ENCODE results near the gene PRND.
A peak's percentile ranks its signal among the peaks of the same experiment; 100 is the strongest.

PRND gene

GRCh38 chr20:4721719-4722118 lies at the start of gene PRND:
TSS of gene PRND (plus strand) at chr20:4721909. CDS start at chr20:4724552, 2,643 bp downstream.
- no peak within 1 kb of the TSS for H3K27ac ChIP-seq (ENCODE audit: low read length)

GRCh38 chr20:4672948-4673347 lies 48.8 kb upstream of the PRND start:
- Histone ChIP-seq H3K36me3 (ENCODE audit: control insufficient read depth in 1 of 2, insufficient read depth in 2 of 2, low read length in 2 of 2) (no peaks in the 10 kb centered on the region), H3K4me1 (ENCODE audit: control insufficient read depth in 1 of 2, insufficient read depth in 2 of 2, low read length in 2 of 2) (no peaks in the 10 kb centered on the region), H3K4me3 (ENCODE audit: low read depth in 1 of 2, low read length in 2 of 2) (no peak overlapping the region), H3K27ac (ENCODE audit: low read length) (no peak overlapping the region), H3K9me3 (ENCODE audit: control insufficient read depth in 1 of 2, low read length in 2 of 2) (no peaks in the 10 kb centered on the region), H3K27me3 (ENCODE audit: low read depth, low read length) (no peaks in the 10 kb centered on the region)

More at GRCh38 chr20:4721719-4722118, at the start of gene PRND:
- Histone ChIP-seq H3K4me3 (ENCODE audit: low read depth in 1 of 2, low read length in 2 of 2) (no peak within 1 kb of the TSS), H3K27me3 (ENCODE audit: low read depth, low read length) (no peaks in the 10 kb centered on the region), H3K9me3 (ENCODE audit: control insufficient read depth in 1 of 2, low read length in 2 of 2) (no peaks in the 10 kb centered on the region), H3K36me3 (ENCODE audit: control insufficient read depth in 1 of 2, insufficient read depth in 2 of 2, low read length in 2 of 2) (no peaks in the 10 kb centered on the region), H3K4me1 (ENCODE audit: control insufficient read depth in 1 of 2, insufficient read depth in 2 of 2, low read length in 2 of 2) (peaks cover 0 to 17% of the 10 kb centered on the region in 2 donors)

- no peaks in the 10 kb centered on the region for H3K4me1 ChIP-seq (ENCODE audit: control insufficient read depth in 1 of 2, insufficient read depth in 2 of 2, low read length in 2 of 2)
- no peaks in the 10 kb centered on the region for H3K36me3 ChIP-seq (ENCODE audit: control insufficient read depth in 1 of 2, insufficient read depth in 2 of 2, low read length in 2 of 2)
- H3K4me3 ChIP-seq (ENCODE audit: low read depth in 1 of 2, low read length in 2 of 2), result no peak overlapping the region
- no peaks in the 10 kb centered on the region for H3K9me3 ChIP-seq (ENCODE audit: control insufficient read depth in 1 of 2, low read length in 2 of 2)
- no peak overlapping the region for H3K27ac ChIP-seq (ENCODE audit: low read length)
- no peaks in the 10 kb centered on the region for H3K27me3 ChIP-seq (ENCODE audit: low read depth, low read length)
These were observed 48.2 kb upstream of the PRND start for GRCh38 chr20:4673371-4674001.

GRCh38 chr20:4674672-4675071 lies 47.0 kb upstream of the PRND start:
- H3K27me3 ChIP-seq (ENCODE audit: low read depth, low read length), result no peaks in the 10 kb centered on the region
- no peaks in the 10 kb centered on the region for H3K4me1 ChIP-seq (ENCODE audit: control insufficient read depth in 1 of 2, insufficient read depth in 2 of 2, low read length in 2 of 2)
- no peaks in the 10 kb centered on the region for H3K36me3 ChIP-seq (ENCODE audit: control insufficient read depth in 1 of 2, insufficient read depth in 2 of 2, low read length in 2 of 2)
- no peaks in the 10 kb centered on the region for H3K9me3 ChIP-seq (ENCODE audit: control insufficient read depth in 1 of 2, low read length in 2 of 2)
- no peak overlapping the region for H3K4me3 ChIP-seq (ENCODE audit: low read depth in 1 of 2, low read length in 2 of 2)
- H3K27ac ChIP-seq (ENCODE audit: low read length), result no peak overlapping the region

- Histone ChIP-seq H3K9me3 (ENCODE audit: control insufficient read depth in 1 of 2, low read length in 2 of 2) (no peaks in the 10 kb centered on the region), H3K27ac (ENCODE audit: low read length) (no peak overlapping the region), H3K36me3 (ENCODE audit: control insufficient read depth in 1 of 2, insufficient read depth in 2 of 2, low read length in 2 of 2) (no peaks in the 10 kb centered on the region), H3K4me1 (ENCODE audit: control insufficient read depth in 1 of 2, insufficient read depth in 2 of 2, low read length in 2 of 2) (peaks cover 0 to 12% of the 10 kb centered on the region in 2 donors), H3K4me3 (ENCODE audit: low read depth in 1 of 2, low read length in 2 of 2) (no peak overlapping the region), H3K27me3 (ENCODE audit: low read depth, low read length) (no peaks in the 10 kb centered on the region)
These were observed 43.9 kb upstream of the PRND start for GRCh38 chr20:4677846-4678245.

- H3K27me3 ChIP-seq (ENCODE audit: low read depth, low read length), result no peaks in the 10 kb centered on the region
- no peaks in the 10 kb centered on the region for H3K36me3 ChIP-seq (ENCODE audit: control insufficient read depth in 1 of 2, insufficient read depth in 2 of 2, low read length in 2 of 2)
- H3K4me3 ChIP-seq (ENCODE audit: low read depth in 1 of 2, low read length in 2 of 2), result no peak overlapping the region
- H3K4me1 ChIP-seq (ENCODE audit: control insufficient read depth in 1 of 2, insufficient read depth in 2 of 2, low read length in 2 of 2), result peaks cover 0 to 25% of the 10 kb centered on the region in 2 donors
- no peaks in the 10 kb centered on the region for H3K9me3 ChIP-seq (ENCODE audit: control insufficient read depth in 1 of 2, low read length in 2 of 2)
- H3K27ac ChIP-seq (ENCODE audit: low read length), result no peak overlapping the region
These were observed 40.3 kb upstream of the PRND start for GRCh38 chr20:4681401-4681800.

- no peaks in the 10 kb centered on the region for H3K27me3 ChIP-seq (ENCODE audit: low read depth, low read length)
- H3K4me3 ChIP-seq (ENCODE audit: low read depth in 1 of 2, low read length in 2 of 2), result no peak overlapping the region
These were observed 39.7 kb upstream of the PRND start for GRCh38 chr20:4681991-4682401.

GRCh38 chr20:4682682-4683081 lies 39.0 kb upstream of the PRND start:
- H3K36me3 ChIP-seq (ENCODE audit: control insufficient read depth in 1 of 2, insufficient read depth in 2 of 2, low read length in 2 of 2), result no peaks in the 10 kb centered on the region
- H3K4me3 ChIP-seq (ENCODE audit: low read depth in 1 of 2, low read length in 2 of 2), result no peak overlapping the region
- no peaks in the 10 kb centered on the region for H3K27me3 ChIP-seq (ENCODE audit: low read depth, low read length)
- H3K9me3 ChIP-seq (ENCODE audit: control insufficient read depth in 1 of 2, low read length in 2 of 2), result no peaks in the 10 kb centered on the region
- no peak overlapping the region for H3K27ac ChIP-seq (ENCODE audit: low read length)
- peaks cover 0 to 25% of the 10 kb centered on the region in 2 donors for H3K4me1 ChIP-seq (ENCODE audit: control insufficient read depth in 1 of 2, insufficient read depth in 2 of 2, low read length in 2 of 2)

More at GRCh38 chr20:4681991-4682401, 39.7 kb upstream of the PRND start:
- Histone ChIP-seq H3K27ac (ENCODE audit: low read length) (no peak overlapping the region), H3K9me3 (ENCODE audit: control insufficient read depth in 1 of 2, low read length in 2 of 2) (no peaks in the 10 kb centered on the region), H3K36me3 (ENCODE audit: control insufficient read depth in 1 of 2, insufficient read depth in 2 of 2, low read length in 2 of 2) (no peaks in the 10 kb centered on the region), H3K4me1 (ENCODE audit: control insufficient read depth in 1 of 2, insufficient read depth in 2 of 2, low read length in 2 of 2) (peaks cover 0 to 25% of the 10 kb centered on the region in 2 donors)

- H3K9me3 ChIP-seq (ENCODE audit: control insufficient read depth in 1 of 2, low read length in 2 of 2), result no peaks in the 10 kb centered on the region
- no peaks in the 10 kb centered on the region for H3K27me3 ChIP-seq (ENCODE audit: low read depth, low read length)
- H3K4me1 ChIP-seq (ENCODE audit: control insufficient read depth in 1 of 2, insufficient read depth in 2 of 2, low read length in 2 of 2), result peaks cover 0 to 30% of the 10 kb centered on the region in 2 donors
- H3K36me3 ChIP-seq (ENCODE audit: control insufficient read depth in 1 of 2, insufficient read depth in 2 of 2, low read length in 2 of 2), result no peaks in the 10 kb centered on the region
- no peak overlapping the region for H3K4me3 ChIP-seq (ENCODE audit: low read depth in 1 of 2, low read length in 2 of 2)
- H3K27ac ChIP-seq (ENCODE audit: low read length), result no peak overlapping the region
These were observed 38.4 kb upstream of the PRND start for GRCh38 chr20:4683261-4683660.

- no peaks in the 10 kb centered on the region for H3K27me3 ChIP-seq (ENCODE audit: low read depth, low read length)
- no peak overlapping the region for H3K4me3 ChIP-seq (ENCODE audit: low read depth in 1 of 2, low read length in 2 of 2)
- H3K4me1 ChIP-seq (ENCODE audit: control insufficient read depth in 1 of 2, insufficient read depth in 2 of 2, low read length in 2 of 2), result peaks cover 0 to 37% of the 10 kb centered on the region in 2 donors
- H3K27ac ChIP-seq (ENCODE audit: low read length), result peak overlapping the region; percentile 17
- no peaks in the 10 kb centered on the region for H3K36me3 ChIP-seq (ENCODE audit: control insufficient read depth in 1 of 2, insufficient read depth in 2 of 2, low read length in 2 of 2)
- no peaks in the 10 kb centered on the region for H3K9me3 ChIP-seq (ENCODE audit: control insufficient read depth in 1 of 2, low read length in 2 of 2)
These were observed 36.8 kb upstream of the PRND start for GRCh38 chr20:4684837-4685413.

- Histone ChIP-seq H3K27ac (ENCODE audit: low read length) (peak overlapping the region; percentile 62), H3K9me3 (ENCODE audit: control insufficient read depth in 1 of 2, low read length in 2 of 2) (no peaks in the 10 kb centered on the region), H3K36me3 (ENCODE audit: control insufficient read depth in 1 of 2, insufficient read depth in 2 of 2, low read length in 2 of 2) (no peaks in the 10 kb centered on the region), H3K27me3 (ENCODE audit: low read depth, low read length) (no peaks in the 10 kb centered on the region), H3K4me3 (ENCODE audit: low read depth in 1 of 2, low read length in 2 of 2) (peak overlapping the region; percentile 60 to 76), H3K4me1 (ENCODE audit: control insufficient read depth in 1 of 2, insufficient read depth in 2 of 2, low read length in 2 of 2) (peaks cover 0 to 41% of the 10 kb centered on the region in 2 donors)
These were observed 35.8 kb upstream of the PRND start for GRCh38 chr20:4685923-4686221.

GRCh38 chr20:4688305-4688704 lies 33.4 kb upstream of the PRND start:
- peaks cover 0 to 30% of the 10 kb centered on the region in 2 donors for H3K4me1 ChIP-seq (ENCODE audit: control insufficient read depth in 1 of 2, insufficient read depth in 2 of 2, low read length in 2 of 2)
- H3K4me3 ChIP-seq (ENCODE audit: low read depth in 1 of 2, low read length in 2 of 2), result no peak overlapping the region
- no peaks in the 10 kb centered on the region for H3K27me3 ChIP-seq (ENCODE audit: low read depth, low read length)
- H3K9me3 ChIP-seq (ENCODE audit: control insufficient read depth in 1 of 2, low read length in 2 of 2), result no peaks in the 10 kb centered on the region
- H3K36me3 ChIP-seq (ENCODE audit: control insufficient read depth in 1 of 2, insufficient read depth in 2 of 2, low read length in 2 of 2), result peaks cover 0 to 2% of the 10 kb centered on the region in 2 donors
- H3K27ac ChIP-seq (ENCODE audit: low read length), result no peak overlapping the region
